NB4 (cell line): Measurements from ENCODE around the gene NBR1.
"Not testable (repeated sequence)": the region's sequence is repeated elsewhere in the genome, so short reads cannot be mapped to it uniquely, and the experiment has no call there.

Experiments used
- POLR2A ChIP-seq: IDR thresholded peaks from 2 replicates; pipeline ENCODE4 v1.6.1; 2011; ENCODE audit warnings: mild to moderate bottlenecking; ENCODE audit not compliant: insufficient read length; ENCODE audit errors: extremely low read depth
- TF ChIP-seq, protein P1 (sequence below): IDR thresholded peaks from one replicate; pipeline ENCODE4 v1.5.1; 2012; ENCODE audit warnings: low read depth, low read length

DNA sequence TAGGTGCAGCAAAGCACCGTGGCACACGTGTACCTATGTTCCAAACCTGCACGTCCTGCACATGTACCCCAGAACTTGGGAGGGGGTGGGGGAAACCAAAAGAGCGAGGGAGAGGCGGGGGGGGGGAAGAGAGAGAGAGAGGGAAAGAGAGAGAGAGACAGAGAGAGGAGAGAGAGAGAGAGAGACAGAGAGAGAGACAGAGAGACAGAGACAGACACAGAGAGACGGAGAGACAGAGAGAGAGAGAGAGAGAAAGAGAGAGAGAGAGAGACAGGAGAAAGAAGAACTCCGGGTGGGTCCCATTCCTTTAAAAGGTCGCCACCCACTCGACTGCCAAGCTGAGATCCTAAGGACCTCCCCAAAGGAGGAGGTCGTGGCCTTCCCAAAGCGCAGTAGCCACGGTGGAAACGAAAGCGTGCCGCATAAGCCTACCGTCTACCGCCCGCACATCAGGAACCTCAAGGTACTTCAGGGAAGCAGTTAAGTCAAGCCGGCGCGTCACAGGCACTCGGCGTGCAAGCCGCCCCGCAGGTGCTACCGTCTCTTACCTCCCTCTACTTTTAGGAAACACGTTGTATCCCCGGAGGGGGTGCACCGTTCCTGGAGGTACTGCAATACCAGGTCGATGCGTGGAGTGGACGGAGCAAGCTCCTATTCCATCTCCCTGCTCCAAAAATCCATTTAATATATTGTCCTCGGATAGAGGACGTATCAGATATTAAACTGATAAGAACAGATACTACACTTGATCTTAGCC lies 69.8 kb downstream of the NBR1 start:
- TF ChIP-seq POLR2A = not testable (repeated sequence)
- TF ChIP-seq, protein P1, sequence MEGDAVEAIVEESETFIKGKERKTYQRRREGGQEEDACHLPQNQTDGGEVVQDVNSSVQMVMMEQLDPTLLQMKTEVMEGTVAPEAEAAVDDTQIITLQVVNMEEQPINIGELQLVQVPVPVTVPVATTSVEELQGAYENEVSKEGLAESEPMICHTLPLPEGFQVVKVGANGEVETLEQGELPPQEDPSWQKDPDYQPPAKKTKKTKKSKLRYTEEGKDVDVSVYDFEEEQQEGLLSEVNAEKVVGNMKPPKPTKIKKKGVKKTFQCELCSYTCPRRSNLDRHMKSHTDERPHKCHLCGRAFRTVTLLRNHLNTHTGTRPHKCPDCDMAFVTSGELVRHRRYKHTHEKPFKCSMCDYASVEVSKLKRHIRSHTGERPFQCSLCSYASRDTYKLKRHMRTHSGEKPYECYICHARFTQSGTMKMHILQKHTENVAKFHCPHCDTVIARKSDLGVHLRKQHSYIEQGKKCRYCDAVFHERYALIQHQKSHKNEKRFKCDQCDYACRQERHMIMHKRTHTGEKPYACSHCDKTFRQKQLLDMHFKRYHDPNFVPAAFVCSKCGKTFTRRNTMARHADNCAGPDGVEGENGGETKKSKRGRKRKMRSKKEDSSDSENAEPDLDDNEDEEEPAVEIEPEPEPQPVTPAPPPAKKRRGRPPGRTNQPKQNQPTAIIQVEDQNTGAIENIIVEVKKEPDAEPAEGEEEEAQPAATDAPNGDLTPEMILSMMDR = not testable (repeated sequence)
